HG03097 (cell line): ENCODE data around the gene NTRK2.

ENCODE experiments used
- ATAC-seq: cut with Tn5 transposase; IDR thresholded peaks from one replicate; pipeline ENCODE4 v1.9.1; 2021; ENCODE audit not compliant: unreplicated experiment, low FRiP score

The NTRK2 gene

DNA sequence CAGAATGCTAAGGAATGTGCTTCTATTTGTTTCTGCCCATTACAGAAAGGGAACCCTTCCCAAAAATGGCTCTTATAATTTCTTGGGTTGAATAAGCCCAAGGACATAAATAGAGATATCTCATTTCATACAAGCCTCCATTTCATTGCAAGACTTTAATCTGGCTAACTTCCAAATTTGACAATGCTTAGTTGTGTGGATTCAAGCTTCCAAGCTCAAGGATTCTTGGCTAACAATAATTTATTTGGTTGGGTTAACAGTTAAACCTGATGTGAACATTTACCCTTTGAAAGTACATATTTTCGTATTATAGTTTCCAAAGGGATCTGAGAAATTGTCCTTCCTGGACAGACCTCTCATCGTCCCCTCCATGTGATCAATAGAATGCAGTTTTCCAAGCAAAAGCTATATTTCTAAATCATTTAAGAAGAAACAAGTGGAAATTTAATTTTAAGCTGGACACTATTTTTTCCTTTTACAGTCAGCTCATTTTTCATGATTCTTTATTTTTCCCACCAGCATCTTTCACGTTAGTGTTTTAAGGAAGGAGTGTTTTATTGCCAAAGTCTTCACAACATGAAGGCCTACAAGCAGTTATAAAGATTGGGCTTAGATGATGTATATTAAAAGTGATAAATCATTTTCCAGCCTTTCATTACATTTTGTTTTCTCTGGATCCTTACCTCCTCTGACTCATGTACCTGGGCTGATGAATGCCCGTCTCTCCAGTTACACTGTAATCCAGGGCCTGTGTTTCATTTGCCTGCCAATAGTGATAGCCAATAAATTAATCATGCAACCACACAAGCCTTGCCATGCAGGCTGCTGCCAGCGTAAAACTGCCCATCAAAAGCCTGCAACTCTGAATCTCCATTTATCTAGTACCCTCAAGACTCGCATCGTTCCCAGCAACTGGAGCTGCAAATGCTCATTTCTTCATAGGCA lies 176.7 kb downstream of the NTRK2 start:
- ATAC-seq = no peak

DNA sequence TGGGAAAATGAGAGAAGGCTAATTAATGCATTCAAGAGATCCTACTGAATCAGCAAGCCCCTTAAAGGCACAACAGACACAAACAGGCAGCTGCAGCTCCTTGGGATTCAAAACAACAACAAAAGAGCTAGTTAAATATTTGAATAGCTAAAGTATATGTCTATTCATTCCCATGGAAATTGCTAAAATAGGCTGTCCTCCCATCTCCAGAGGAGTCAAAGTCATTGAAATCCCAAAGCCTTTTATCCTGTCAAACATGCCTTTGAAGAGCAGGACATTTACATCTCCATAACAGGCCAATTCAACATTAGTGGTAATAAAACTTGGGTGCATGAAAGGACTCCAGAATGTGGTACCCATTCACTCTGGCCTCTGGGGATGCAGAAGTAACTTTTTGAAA lies 177.4 kb downstream of the NTRK2 start:
- no peak for ATAC-seq

DNA sequence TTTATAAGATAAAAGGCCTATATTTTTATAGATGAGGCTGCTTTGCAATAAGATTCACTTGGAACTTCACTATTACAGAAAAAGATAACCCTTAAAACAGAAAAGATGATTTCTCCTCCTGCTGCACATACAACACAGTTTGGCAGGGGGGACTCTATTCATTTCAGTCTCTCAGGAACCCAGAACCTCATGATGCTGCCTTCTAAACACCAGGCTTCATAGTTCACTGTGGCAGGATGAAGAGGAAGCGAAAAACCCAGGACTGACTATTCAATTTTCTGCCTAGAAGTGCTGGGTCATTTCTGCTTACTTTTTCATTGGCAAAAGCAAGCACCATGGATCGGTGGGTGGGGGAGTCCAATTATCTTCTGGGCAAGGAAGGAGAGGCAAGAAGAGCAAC lies 179.5 kb downstream of the NTRK2 start:
- no peak for ATAC-seq

DNA sequence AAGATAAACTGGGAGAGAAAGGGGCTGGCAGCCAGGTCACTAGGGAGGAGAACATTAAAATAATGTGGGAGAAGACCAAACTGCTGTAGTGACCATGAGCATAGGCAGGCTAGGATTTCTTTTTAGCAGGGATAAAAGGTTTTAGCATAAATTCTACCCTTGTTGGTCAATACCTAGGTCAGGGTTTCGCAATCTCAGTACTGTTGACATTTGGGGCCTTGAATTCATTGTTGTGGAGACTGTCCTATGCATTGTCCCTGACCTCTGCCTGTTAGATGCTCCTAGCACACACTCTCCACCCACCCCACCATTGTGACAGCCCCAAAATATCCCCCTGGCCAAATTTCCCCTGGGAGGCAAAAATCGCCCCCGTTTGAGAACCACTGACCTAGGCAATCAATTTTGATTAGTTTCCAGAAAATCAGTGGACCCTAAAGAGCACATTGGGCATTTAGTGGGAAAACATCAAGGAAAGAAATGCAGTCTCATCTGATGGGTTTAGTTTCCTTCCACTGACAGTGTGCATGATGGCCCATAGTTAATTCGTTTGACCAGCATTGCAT lies 181.4 kb downstream of the NTRK2 start:
- no peak for ATAC-seq

DNA sequence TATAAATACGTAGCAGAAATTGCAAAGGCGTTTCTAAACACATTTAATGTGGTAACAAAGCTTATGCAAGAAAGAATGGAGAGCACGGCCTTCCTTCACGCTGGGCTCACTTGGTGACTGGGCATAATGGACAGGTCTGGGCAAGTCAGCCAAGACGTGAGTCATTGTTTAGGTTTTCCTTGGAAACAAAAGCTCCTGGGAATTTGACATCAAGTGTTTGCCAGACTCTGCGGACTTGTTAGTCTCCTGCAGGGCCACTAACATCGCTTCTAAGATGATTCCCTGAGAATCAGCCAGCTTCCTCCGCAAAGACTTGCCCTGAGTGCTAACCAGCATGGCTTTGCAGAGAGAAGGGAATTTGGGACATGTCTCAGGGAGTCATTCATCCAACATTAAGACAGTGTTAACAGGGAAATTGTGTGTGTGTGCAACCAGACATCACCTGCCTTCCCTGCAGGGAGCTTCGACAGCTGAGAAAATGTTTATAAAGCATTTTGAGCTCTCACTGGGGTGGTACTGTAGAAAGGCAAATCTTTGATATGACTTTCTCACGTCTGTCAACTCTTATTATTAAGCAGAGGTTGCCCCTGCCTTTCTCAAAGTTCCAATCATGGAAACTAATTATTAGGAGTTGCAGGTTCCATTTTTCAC lies 182.5 kb downstream of the NTRK2 start:
- ATAC-seq = no peak

DNA sequence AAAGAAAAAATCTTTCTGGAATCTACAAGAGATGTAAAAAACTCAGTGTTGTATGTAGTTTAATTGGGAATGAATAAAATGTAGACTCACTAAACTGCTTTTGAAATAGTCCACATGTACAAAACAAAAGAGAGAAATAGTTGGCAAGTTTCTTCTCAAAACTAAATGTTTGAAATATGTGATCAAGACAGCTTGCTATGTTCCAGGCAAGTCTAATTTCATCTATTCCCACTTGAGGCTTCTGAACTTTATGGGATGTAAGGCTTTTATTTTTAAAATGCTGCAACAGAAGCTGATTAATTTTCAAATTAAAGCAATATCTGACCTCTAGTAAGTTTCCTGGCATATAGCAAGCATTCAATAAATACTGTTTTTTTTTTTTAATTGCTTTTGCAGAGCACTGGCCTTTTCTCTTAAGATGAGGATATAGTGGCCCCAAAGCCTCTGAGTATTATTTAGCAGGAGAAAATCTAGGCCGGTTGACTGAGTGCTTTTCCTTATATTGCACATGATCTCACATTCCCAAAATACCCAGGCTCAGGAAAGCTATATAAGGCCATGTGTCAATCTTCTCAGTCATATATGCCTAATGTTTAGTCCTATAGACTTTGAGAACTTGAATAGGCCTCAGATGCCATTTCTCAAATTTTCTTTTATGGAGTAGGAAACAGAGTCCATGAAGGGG lies 183.2 kb downstream of the NTRK2 start:
- ATAC-seq = no peak

DNA sequence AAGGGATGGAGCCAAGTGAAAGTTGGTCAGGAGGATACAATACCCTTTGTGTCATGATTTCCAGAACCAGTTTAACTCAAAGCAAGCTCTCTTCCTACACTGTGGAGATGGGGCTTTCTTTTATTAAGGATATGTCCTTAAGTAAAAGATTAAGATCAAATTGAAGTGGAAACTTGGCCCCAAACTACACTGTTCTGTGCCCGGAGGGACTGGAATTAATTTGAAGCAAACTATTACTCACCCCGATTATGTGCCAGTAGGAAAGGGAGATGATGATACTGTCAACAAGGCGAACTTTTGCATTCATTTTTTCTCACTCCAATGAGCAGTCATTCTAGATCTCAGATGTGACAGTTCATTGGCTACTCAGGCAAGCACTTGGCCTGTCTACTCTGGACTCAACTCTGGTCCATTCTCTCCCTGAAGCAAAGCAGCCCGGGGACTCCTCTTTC lies 186.7 kb downstream of the NTRK2 start:
- no peak for ATAC-seq

DNA sequence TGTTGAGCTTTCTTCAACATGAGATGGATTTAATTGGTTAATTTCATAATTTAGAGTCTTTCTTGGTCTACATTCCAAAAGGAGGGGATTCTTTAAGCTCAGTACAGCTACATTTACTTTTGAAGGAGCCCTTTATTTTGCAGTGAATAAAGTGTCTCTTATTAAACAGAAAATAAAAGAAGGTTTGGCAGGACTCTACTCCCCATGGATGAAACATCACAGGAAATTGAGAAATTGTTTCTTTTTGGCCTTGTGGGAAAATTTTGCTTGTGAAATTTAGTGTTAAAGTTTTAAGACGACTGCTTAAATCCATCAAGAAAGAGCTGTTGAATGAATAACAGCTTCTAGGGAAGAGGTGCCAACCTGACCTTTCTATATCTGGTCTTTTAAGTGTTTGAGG lies 187.7 kb downstream of the NTRK2 start:
- ATAC-seq = no peak

DNA sequence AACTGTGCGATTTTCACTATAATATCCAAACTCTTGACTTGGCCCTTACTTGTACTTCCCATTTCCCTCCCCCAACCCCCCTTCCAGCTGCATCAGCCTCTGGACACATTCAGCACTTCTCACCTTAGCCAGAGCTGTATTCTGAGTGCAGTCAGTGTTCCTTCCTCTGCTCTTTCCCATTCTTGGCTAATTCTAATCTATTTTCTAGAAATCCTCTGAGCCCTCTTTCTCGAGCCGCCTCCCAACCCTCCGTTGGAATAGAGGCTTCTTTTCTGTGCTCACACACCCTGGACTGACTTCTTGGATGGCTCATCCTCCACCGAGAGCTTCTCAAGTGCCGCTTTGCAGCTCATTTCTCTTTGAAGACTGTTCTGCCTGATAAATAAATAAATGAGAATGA lies 188.8 kb downstream of the NTRK2 start:
- ATAC-seq = no peak

DNA sequence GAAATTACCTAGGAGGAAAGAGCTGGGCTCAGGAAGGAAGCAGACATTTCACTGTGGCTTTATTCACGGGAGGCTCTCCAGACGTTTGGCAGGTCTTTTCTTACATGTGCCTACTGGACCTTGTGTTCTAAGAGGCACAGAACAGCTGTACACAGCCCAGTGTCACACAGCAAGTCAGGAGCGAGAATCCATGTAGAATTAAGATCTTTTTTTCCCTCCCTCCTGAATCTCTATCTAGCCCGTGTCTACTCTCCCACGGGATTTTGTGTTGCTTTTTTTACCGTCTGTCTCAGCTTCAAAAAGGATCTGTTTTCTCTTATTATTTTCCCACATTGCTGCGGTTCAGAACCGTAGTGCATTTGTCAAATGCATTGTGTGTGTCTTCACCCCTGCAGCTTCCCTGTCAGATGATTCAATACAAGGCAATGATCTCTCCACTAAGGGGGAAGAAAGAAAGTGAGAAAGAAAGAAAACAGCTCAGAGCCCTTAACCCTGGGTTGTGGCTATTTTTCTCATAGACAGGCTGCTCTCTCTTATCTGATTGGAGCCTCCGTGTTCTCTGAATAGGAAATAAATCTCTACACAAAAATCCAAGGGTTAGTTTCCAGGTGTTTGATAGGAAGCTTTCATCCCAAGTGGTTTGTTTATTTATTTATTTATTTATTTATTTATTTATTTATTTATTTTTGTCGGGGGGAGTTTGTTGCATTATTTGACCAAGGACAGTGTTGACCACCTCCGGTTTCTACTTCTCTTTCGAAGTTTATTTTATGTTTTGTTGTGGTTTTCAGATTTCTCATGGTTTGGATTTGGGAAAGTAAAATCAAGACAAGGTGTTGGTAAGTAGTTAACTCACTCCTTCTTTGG lies 191.0 kb downstream of the NTRK2 start:
- no peak for ATAC-seq

DNA sequence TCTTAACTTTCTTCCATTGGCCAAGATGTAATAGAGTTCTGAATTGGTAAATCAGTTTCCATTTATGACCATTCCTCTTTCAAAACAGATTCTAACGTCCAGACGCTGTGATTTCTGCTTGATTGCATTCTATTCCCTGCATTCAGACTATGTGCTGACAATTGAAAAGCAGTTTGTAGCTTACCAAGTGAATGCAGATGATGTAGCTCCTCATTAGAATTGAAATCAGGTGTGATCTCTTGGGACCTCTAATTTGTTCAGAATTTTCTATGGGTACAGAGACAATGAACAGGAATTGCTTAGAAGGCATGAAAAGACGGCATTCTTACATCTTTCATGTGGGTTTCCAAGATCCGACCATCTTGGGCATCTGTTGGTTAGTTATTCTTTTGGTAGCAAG lies 191.9 kb downstream of the NTRK2 start:
- no peak for ATAC-seq

DNA sequence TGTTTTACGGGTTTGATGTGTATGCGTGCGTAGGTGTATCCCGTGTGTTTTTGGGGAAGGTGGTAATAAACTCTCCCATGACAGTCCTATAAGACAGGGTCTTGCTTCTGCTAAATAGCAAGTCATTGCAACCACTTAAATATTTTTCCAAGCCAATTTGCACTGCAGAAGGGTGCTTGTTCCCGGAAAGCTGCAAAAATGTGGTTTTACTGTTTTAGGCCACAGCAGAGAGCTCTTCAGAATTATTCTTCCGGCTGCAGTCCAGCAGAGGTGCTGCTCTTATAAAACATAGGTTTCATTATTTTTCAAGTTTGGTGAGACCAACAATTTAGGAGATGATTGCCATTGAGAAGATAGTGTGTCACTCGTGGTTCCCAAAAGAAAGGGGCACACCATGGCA lies 192.8 kb downstream of the NTRK2 start:
- ATAC-seq = no peak

DNA sequence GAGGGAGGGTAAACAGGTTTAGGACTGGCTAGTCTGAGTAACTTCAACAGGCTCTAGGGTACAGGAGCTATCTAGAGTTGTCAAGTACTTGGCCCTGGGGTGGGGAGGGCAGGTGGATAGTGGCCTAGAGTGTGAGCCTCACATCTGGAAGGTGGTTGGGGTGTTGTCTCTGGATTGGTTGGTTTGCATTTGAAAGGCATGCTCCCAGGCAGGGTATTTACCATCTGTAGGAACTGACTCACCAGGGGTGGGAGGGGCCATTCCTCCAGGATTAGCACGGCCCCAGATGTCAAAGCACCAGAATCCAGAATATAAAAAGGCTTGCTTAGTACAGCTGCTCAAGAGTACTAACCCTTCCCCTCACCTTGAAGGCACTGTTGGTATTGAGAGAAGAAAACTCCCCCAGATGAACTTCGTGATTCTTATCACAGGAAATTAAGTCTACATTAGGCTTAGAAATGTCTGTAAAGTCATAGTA lies 193.3 kb downstream of the NTRK2 start:
- ATAC-seq = no peak

DNA sequence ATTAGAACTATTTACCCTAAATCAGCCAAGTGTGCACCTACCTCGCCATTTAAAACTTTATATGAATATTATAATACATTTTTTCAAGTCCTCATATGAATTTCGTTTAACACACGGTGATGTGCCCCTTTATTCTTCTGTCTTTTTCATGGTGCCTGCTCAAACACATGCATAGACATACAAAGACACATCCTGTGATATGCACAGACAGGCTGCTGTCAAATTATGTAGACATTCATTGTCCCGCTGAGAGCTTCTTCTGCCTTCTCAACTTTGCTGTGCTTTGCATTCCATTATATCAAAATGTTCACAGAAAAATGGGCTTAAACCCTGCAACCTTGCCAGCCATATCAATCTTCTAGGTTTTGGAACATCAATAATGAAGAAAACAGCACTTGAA lies 193.8 kb downstream of the NTRK2 start:
- no peak for ATAC-seq

DNA sequence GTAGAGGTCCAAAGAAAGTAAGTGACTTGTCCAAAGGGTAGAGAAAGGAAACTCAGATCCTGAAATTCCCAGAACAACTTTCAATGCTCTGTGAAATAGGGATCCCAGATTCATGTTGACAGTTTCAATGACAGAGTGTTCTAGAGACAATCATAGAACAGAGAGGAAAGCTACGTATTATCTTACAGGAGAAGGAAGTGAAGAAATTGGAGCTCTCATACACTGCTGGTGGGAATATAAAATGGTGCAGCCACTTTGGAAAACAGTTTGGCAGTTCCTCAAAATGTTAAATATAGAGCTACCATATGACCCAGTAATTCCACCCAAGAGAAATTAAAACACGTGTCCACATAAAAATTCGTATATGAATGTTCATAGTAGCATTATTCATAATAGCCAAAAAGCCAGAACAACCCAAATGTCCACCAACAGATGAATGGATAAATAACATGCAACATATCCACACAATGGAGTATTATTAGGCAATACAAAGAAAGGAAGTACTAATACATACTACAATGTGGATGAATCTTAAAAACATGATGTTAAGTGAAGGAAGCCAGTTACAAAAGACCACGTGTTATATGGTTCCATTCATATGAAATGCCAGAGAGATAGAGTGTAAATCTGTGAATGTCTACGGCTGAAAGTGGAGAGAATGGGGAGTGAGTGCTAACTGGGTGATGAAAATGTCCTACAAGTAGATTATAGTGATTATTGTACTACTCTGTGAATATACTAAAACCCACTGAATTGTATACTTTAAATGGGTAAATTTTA lies 197.1 kb downstream of the NTRK2 start:
- ATAC-seq = no peak

DNA sequence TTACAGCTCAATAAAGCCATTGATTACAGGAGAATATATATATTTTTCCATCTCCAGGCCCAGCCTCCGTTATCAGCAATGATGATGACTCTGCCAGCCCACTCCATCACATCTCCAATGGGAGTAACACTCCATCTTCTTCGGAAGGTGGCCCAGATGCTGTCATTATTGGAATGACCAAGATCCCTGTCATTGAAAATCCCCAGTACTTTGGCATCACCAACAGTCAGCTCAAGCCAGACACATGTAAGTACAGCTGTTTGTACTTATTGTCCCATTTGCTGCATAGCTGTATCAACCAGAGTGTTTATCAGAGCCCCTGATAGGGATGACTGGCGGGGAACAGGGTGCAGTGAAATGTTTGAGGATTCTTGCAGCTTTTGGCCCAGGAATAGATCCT lies 197.7 kb downstream of the NTRK2 start:
- no peak for ATAC-seq

DNA sequence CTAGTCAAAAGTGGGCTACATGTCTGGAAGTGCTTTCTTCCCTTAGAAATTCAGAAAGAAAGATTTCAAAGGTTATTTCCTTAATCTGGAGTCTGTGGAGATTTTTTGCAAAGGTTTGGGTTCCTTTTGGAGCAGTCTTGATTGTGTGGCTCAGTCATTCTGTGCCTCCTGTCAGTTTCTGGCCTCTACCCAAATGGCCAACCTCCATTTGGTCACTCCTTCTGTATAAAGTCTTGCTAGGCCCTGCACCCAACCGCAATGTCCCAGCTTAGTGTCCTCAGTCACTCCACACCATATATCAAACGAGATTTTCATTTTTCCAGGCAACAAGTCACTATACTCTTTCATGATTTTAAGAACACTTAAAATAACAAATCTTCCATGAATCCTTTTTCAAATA lies 199.6 kb downstream of the NTRK2 start:
- no peak for ATAC-seq

DNA sequence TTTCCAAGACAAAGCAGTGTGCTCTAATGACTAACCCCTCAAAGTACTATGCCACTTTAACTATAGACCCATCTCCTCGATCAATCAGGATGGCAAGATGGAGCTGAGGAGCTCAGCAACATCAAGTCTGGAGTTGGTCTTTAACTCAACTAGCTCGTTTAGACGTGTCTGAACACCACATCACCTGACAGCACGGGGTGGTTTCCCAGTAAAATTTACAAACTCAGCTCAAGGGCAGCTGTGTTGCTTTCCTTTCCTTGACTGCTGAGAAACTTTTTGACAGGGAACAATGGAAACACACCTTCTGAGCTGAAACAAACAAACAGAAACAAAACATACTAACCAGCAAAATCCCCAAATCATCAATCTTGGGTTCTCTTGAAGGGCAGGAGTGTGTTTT lies 202.5 kb downstream of the NTRK2 start:
- no peak for ATAC-seq

DNA sequence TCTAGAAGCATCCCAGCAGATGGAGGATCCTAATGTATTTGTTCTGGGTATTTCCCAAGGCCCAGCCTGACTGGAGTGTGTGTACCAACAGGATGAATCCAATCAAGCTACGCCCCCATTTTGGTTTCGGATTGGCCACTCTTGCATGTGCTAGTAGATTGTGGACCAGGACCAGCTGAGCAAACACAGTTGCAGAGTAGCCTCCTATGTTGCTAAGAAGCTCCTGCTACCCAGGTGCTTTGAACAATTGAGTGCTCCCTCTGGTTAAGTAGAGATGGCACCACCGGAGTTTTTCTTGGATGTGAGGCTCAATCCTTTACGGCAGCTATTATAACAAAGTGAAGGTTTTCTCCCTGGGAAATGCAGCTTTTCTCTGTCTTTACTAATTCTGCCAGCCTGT lies 204.5 kb downstream of the NTRK2 start:
- no peak for ATAC-seq
